Midbrain (tissue), 1 donor: ENCODE data around the gene JMJD1C.
"Not testable (repeated sequence)": the region's sequence is repeated elsewhere in the genome, so short reads cannot be mapped to it uniquely, and the experiment has no call there.

Experiments used
- DNase-seq: peaks from one replicate; lab custom pipeline; 2025; lab: John Stamatoyannopoulos, UW

JMJD1C gene

DNA sequence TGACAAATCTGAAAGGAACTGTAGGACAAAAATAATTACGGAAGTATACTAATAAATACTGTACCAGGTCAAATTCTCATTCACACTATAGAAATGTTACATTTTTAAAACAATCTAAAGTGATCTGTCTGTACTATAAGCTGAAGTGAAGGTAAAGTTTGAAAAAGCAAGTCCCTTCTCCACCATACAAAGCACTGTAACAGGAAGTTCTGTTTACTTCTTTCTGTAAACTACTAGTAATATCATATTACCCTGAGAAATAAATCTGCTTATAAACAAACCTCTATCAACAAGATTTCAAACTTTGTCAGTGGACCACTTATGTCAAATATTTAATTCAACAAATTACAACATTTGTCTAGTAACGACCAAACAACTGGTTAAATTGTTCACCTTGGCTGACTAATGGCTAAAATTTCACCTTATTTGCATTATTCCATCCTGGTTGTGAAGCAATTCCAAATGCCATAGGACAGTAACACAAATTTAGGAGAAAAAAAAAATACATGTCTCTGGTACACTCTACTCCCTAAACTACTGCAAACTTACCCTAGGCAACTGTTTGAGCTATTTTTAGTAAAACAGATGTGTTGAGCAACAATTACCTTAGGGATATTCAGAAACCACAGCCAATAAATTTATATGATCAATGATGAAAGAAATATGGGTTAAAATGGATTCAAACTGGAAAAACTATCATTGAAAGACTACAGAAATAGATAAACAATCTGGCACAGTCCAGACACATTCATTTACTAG, 206.7 kb downstream of the JMJD1C start:
- DNase-seq: no peak

GRCh38 chr10:63257778-63258177, 208.0 kb downstream of the JMJD1C start:
- DNase-seq: no peak

GRCh38 chr10:63256009-63256773, 209.6 kb downstream of the JMJD1C start:
- no peak for DNase-seq

GRCh38 chr10:63255316-63255715, 210.5 kb downstream of the JMJD1C start:
- no peak for DNase-seq

GRCh38 chr10:63253040-63253439, 212.7 kb downstream of the JMJD1C start:
- DNase-seq: no peak

DNA sequence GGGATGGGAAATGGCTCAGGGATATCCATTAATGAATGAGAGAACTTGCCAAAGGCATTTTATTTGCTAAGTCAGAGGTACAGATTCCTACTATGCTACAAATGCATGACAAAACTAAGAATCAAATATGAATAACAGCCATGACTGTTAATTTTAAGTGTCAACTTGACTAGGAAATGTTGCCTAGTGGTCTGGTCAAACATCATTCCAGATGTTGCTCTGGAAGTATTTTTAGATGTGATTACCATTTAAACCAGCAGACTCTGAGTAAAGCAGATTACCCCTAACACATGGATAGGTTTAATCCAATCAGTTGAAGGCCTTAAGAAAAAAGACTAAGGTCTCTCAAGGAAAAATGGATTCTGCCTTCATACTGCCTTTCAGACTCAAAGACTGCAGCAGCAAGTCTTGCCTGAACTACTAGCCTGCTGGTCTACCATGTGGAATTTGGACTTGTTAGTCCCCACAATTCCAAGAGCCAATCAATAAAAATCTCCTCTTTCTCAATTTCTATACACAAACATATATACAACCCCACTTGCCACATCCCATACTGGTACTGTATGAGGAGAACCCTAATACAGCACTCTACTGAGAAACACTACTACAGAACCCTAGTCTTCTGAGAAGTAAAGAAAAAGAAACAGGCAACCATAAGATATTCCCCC, 213.5 kb downstream of the JMJD1C start:
- no peak for DNase-seq

DNA sequence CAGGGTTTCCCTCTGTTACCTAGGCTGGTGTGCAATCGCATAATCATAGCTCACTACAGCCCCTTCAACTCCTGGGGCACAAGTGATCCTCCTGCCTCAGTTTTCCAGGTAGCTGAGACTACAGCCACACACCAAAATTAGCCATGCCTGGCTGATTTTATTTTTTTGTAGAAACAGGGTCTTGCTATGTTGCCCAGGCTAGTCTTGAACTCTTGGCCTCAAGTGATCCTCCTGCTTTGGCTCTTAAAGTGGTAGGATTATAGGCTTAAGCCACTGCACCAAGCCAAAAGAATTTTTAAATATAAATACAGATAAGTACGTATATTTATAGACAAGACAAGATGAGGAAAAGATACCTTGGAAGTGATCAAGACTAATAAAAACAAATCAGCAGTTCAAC, 215.7 kb downstream of the JMJD1C start:
- DNase-seq: no peak

GRCh38 chr10:63247771-63248170, 218.0 kb downstream of the JMJD1C start:
- DNase-seq: no peak

GRCh38 chr10:63246356-63246755, 219.4 kb downstream of the JMJD1C start:
- no peak for DNase-seq

DNA sequence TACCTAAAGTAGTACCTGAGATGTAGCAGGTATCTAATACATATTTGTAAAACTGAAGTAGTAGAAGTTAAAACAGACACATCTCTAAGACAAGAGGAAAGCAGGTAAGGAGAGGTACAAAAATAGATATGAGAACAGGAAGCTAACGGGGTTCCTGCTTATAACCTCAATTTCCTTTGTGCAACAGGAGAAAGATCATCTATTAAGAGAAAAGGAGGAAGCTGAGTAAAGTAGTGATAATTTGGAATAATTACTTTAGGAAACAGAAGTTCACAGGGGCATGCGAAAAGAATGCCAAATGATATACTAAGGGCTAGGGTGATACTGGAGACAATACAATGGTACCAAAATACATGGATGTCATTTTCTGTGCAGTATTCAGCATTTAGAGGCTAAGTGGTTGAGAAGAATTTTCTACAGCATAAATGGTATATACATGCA, 223.9 kb downstream of the JMJD1C start:
- no peak for DNase-seq

DNA sequence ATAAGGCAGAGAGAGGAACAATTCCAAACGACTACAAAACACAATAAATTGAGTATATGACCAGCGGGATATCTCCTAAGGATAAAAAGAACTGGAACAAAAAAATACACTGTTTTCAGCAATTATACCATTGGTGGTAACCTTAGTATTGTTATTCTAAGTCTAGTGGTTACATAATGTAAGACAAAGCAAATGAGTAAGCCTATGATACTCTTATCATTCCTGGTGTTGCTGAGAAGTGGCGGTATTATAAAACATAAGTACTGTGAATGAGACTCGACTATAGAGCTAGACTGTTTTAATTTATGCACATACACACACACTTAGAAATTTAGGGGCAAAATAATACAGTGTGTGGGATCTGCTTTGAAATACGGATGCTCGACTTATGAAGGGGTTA, 225.0 kb downstream of the JMJD1C start:
- no peak for DNase-seq

GRCh38 chr10:63238501-63238900, 227.3 kb downstream of the JMJD1C start:
- DNase-seq: no peak

- no peak for DNase-seq
Observed at GRCh38 chr10:63237396-63237795, 228.4 kb downstream of the JMJD1C start.

DNA sequence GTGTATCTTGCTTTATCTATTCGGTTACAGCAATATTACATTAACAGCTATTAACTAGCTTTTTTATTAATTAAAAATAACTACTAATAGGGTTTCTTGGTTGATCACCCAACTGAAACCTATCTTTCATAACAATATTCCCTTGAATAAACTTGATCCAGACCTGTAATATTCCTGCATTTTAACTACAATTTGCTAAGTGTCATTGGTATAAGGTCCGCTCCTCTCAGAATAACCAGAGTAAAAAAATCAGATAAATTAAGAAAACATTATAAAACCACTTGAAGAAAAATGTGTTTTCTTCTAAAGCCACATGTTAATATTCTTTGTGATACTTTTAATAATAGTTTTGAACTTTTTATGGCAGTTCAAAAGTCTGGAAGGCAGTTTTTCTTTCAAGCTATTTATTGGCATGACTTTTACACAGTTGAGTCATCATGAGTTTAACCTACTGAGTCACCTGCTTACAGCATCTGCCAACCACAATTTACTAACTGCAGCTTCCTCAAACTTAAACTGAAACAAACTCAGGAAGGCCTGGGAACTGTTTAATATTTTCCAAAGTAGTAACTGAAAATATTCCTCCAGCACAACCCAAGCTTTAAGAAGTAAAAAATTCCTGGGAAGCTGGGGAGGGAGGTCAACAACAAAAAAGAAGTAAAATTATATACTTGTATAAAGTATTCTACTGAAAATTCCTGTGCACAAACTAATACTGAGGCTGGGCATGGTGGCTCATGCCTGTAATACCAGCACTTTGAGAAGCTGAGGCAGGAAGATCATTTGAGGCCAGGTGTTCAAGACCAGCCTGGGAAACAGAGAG, 229.5 kb downstream of the JMJD1C start:
- no peak for DNase-seq

GRCh38 chr10:63235136-63235535, 230.6 kb downstream of the JMJD1C start:
- DNase-seq: not testable (repeated sequence)

DNA sequence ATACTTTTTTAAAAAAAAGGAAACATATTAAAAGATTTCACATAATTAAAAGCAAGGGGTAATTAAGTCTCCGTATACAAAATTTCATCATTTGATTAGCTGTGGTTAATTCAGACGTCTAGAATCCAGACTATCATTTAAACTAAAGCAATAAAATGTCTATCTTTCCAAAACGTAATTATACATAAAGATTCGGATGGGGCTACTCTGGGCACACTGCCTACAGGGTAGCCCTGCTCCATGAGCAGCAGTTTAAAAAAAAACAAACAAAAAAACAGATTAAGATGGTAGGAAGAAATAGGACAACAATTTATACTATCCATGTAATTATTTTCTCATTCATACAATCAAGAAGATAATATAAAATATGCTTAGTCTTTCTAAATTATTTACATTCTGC, 236.6 kb downstream of the JMJD1C start:
- no peak for DNase-seq

- no peak for DNase-seq
Observed at GRCh38 chr10:63228237-63228636, 237.5 kb downstream of the JMJD1C start.

DNA sequence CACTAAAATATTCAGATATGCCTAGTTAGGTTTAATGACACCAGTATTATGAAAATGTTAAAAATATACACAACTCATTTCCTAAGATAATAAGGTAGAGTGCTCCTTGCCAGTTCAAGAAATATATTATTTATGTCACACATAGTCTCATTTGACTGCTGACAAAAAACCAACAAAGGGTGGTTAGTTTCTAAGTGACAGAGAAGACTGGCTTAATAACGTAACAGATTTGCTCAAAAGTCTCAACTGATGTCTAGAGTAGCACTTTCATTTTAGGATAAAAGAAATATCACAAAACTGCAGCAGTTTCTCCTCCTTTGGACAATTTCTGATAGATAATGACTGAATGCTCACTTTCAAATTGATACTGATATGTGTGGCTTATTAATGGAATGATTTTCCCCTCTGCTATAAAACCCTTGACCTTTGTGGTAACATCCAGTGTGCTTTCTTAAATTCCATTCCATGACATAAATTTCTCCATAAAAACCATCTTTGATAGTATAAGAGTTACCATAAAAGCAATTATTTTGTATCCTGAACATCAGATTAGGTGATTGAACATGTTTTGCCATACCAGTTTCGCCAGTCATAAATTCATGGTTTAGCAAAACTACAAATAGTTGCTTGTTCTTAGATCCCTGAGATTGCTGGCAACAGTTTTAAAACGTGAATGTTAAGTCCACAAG, 238.4 kb downstream of the JMJD1C start:
- no peak for DNase-seq

DNA sequence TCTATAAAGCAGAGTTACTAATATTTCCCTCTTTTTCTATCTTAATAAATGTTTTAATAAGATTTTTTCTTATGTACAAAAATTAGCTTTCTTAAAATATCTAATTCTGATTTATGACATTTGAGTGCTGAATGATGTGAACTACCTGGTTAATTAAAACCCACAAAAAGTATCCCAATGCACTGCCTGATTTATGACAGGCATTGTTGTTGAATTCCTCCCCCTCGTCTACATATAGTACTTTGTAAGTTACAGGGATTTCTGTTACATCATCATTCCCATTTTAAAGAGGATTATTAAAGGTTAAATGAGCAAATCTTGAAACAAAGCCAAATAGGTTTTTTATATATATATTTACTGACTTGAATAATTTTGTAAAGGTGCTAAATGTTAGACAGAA, 241.5 kb downstream of the JMJD1C start:
- no peak for DNase-seq

DNA sequence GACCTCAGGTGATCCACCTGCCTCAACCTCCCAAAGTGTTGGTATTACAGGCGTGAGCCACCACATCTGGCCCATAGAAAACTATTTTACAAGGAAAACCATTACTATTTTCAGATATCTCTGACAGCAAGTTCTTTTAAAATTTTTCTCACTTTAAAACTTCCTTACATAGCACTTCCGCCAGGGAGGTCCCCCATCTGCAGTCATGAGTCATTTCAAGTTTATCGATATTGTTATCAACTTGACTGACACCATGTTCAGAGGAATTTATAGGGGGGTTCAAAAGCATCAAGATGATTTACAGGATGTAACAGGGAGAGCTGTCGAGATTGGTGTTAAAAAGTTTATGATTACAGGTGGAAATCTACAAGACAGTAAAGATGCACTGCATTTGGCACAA, 243.8 kb downstream of the JMJD1C start:
- DNase-seq: no peak

DNA sequence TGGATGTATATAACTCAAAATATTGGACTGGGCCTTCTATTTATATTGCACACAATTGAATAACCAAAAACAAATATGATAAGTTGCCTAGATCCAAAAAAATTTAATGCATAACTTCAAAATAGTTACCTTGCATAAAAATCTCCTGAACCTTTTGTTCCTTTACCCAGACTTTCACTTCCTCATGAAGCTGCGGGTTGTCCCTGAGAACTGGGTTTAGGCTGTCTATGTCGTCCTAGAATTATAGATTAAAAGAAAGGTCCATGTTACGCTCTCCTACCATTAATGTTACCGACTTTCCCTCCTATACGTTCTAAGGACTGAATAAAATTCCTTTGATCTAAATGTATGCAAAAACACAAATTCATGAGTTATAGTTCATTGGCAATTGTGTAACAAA, 246.0 kb downstream of the JMJD1C start:
- DNase-seq: no peak
